HL-60 (cell line): ENCODE results near the gene TTC28.

Source experiments
- DNase-seq, 2 experiments: peaks; one replicate each; pipeline ENCODE4 v3.0.0-alpha.2; 2010 to 2020; ENCODE audit warnings: low read depth in 1 of 2, low spot score in 1 of 2
- H3K27ac ChIP-seq: fragments of 250-450 bp; sonication (Bioruptor Pico); replicated peaks from 2 replicates; pipeline ENCODE4 v1.5.1; 2020; ENCODE audit warnings: mild to moderate bottlenecking, moderate library complexity
- H3K27me3 ChIP-seq: fragments of 250-450 bp; sonication (Bioruptor Pico); 2 replicates; pipeline ENCODE4 v1.5.1; 2021; ENCODE audit warnings: mild to moderate bottlenecking, moderate library complexity; ENCODE audit not compliant: insufficient read depth, poor library complexity, severe bottlenecking
- H3K4me3 ChIP-seq: replicated peaks from 2 replicates; pipeline ENCODE4 v1.5.1; 2011; ENCODE audit warnings: mild to moderate bottlenecking, control low read depth, low read length; ENCODE audit not compliant: insufficient read depth
- CTCF ChIP-seq: IDR thresholded peaks from one replicate; pipeline ENCODE4 v1.5.1; 2011; ENCODE audit warnings: low read length, control low read depth, inconsistent platforms; ENCODE audit not compliant: insufficient read depth
- GABPA ChIP-seq: IDR thresholded peaks from 2 replicates; pipeline ENCODE4 v1.6.1; 2012; ENCODE audit warnings: low read depth
- POLR2AphosphoS5 ChIP-seq: IDR thresholded peaks from 2 replicates; pipeline ENCODE4 v1.6.1; 2012; ENCODE audit warnings: low read depth
- REST ChIP-seq: IDR thresholded peaks from 2 replicates; pipeline ENCODE4 v1.6.1; 2012; ENCODE audit warnings: low read depth; ENCODE audit not compliant: insufficient replicate concordance
- SPI1 ChIP-seq: IDR thresholded peaks from 2 replicates; pipeline ENCODE4 v1.6.1; 2012; ENCODE audit warnings: low read depth, mild to moderate bottlenecking, borderline replicate concordance

Gene TTC28

GRCh38 chr22:28027453-28028448, 651.9 kb downstream of the TTC28 start:
- no peak overlapping the region for H3K27ac ChIP-seq
- no peak overlapping the region for H3K4me3 ChIP-seq
- no peak for DNase-seq
- no peaks in the 10 kb centered on the region for H3K27me3 ChIP-seq
- TF ChIP-seq REST, result no peak
- TF ChIP-seq CTCF, result no peak
- TF ChIP-seq SPI1, result no peak
- TF ChIP-seq GABPA, result no peak
- TF ChIP-seq POLR2AphosphoS5, result no peak

- H3K4me3 ChIP-seq, result no peak overlapping the region
- TF ChIP-seq CTCF (no peak), POLR2AphosphoS5 (no peak), SPI1 (no peak), REST (no peak), GABPA (no peak)
- no peaks in the 10 kb centered on the region for H3K27me3 ChIP-seq
- no peak overlapping the region for H3K27ac ChIP-seq
- no peak for DNase-seq
Observed at GRCh38 chr22:28025866-28026575, 653.6 kb downstream of the TTC28 start.

- Histone ChIP-seq H3K4me3 (no peak overlapping the region), H3K27me3 (no peaks in the 10 kb centered on the region), H3K27ac (no peak overlapping the region)
- no peak for TF ChIP-seq CTCF
- TF ChIP-seq GABPA, result no peak
- no peak for TF ChIP-seq SPI1
- no peak for TF ChIP-seq REST
- no peak for TF ChIP-seq POLR2AphosphoS5
- DNase-seq, result no peak
Observed at GRCh38 chr22:28025333-28025732, 654.3 kb downstream of the TTC28 start.
